SK-N-SH (cell line): ENCODE measurements around the gene CPEB3.

Experiments used
- CHD2 ChIP-seq: fragments of 150-350 bp; IDR thresholded peaks from 2 replicates; pipeline ENCODE4 v1.6.1; 2018; ENCODE audit warnings: low read length; ENCODE audit not compliant: partially characterized antibody
- REST ChIP-seq: IDR thresholded peaks from 2 replicates; pipeline ENCODE4 v1.6.1; 2012; ENCODE audit warnings: mild to moderate bottlenecking, low read depth, low read length, moderate library complexity

- TF ChIP-seq REST, result no peak
- no peak for TF ChIP-seq CHD2
These were observed 52.8 kb downstream of the CPEB3 start for GRCh38 chr10:92238054-92238585.
